Measurements from ENCODE around the gene CADM3. TPM values are rescaled to one million over a fixed set of nuclear protein-coding genes. Genes with fewer than 3 reads are reported as not detected.

CADM3 gene
- total and polyA plus RNA-seq, 12 donors: 0.81 to 4.3 (median 2.2) TPM

GRCh38 chr1:159218649-159219636 lies 47.5 kb downstream of the CADM3 start:
- no peak for ATAC-seq
- intact Hi-C loops (cut with DNase I): loop anchor here in 3 of 10 donors (10.0 kb wide), 3 partner anchors 576 to 676 kb away; no protein-coding TSS in a partner anchor
- H3K27ac ChIP-seq: no peak overlapping the region
- WGBS, 2 donors: 51 to 57% methylated on average over 14 of the region's 14 CpGs
- no peak overlapping the region for H3K4me3 ChIP-seq
- DNase-seq: no peak
- no peaks in the 10 kb centered on the region for H3K9me3 ChIP-seq
- no peak for TF ChIP-seq CTCF (IDR thresholded peaks at IDR 0.05)
- no peaks in the 10 kb centered on the region for H3K36me3 ChIP-seq
- H3K4me1 ChIP-seq: no peaks in the 10 kb centered on the region
- H3K27me3 ChIP-seq: peaks cover 0 to 34% (median 7%) of the 10 kb centered on the region in 7 donors

DNA sequence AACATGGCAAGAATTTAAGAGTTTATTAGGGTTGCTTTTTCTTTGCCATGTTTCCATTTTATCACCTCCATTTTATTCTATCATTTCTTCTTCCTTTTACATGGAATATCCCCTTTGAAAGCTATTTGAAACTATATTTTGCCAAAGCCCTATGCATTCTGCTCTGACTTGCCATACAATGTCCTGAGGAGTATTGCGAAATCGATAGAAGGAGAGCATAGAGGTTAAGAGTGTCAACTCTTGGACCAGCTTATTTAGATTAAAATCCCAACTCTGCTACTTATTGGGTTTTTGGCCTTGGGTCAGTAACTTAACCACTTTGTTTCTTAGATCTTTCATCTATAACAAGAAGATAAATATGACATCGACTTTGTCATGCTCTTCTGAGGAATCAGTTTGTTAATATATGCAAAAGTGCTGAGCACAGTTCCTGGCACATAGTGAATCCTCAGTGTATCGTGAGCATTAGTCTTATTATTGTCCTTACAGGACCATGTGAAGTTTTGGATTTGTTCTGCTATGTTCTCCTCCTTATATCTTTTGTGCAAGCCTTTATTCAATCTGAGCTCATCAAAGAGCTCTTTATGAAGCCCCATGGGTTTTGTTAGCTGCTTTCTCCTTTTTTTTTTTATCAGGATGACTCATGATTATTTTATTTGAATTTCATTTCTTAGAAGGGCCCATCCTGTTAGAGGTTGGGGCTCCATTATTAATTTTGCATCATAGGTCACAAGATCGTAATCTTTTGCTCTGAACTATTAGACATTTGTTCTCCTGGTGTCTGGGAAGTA lies 50.9 kb downstream of the CADM3 start:
- Histone ChIP-seq H3K9me3 (no peaks in the 10 kb centered on the region), H3K4me3 (no peak overlapping the region), H3K27me3 (peaks cover 0 to 25% (median 0%) of the 10 kb centered on the region in 7 donors), H3K36me3 (no peaks in the 10 kb centered on the region), H3K27ac (no peak overlapping the region), H3K4me1 (no peaks in the 10 kb centered on the region)
- DNase-seq (no peak), ATAC-seq (no peak)
- TF ChIP-seq CTCF (IDR thresholded peaks at IDR 0.05): no peak
- intact Hi-C loops (cut with DNase I): no loop called here
- 86 to 88% methylated on average over 5 of the region's 5 CpGs for WGBS, 2 donors

DNA sequence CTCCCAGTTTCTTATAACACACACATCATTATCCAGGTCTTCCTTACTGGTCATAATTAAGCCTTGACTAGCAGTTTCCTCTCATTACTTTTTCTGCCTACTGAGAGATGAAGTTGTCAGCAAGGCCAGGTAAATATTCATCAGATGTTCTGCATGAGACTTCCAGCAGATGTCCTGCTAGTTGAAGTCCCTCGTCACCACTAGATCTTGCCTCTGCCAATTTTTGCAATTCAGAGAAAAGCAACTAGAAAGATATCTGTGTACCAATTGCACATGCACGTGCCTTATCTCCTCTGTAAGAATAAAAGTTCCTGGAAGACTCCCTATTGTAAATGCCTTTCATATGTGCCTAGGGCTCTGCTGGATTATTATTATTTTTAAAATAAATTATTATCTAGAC lies 51.6 kb downstream of the CADM3 start:
- H3K27me3 ChIP-seq: peaks cover 0 to 25% (median 0%) of the 10 kb centered on the region in 7 donors
- no peaks in the 10 kb centered on the region for H3K4me1 ChIP-seq
- WGBS, 2 donors: 35 to 46% methylated on average over 2 of the region's 2 CpGs
- no peaks in the 10 kb centered on the region for H3K36me3 ChIP-seq
- TF ChIP-seq CTCF (IDR thresholded peaks at IDR 0.05): no peak
- no peaks in the 10 kb centered on the region for H3K9me3 ChIP-seq
- DNase-seq (no peak), ATAC-seq (no peak)
- H3K4me3 ChIP-seq: no peak overlapping the region
- no peak overlapping the region for H3K27ac ChIP-seq
- intact Hi-C loops (cut with DNase I): no loop called here

- 48 to 55% methylated on average over 2 of the region's 2 CpGs for WGBS, 2 donors
- H3K9me3 ChIP-seq: no peaks in the 10 kb centered on the region
- DNase-seq (no peak), ATAC-seq (no peak)
- H3K4me1 ChIP-seq: no peaks in the 10 kb centered on the region
- peaks cover 0 to 18% (median 0%) of the 10 kb centered on the region in 7 donors for H3K27me3 ChIP-seq
- H3K4me3 ChIP-seq: no peak overlapping the region
- no peaks in the 10 kb centered on the region for H3K36me3 ChIP-seq
- no peak overlapping the region for H3K27ac ChIP-seq
- no peak for TF ChIP-seq CTCF (IDR thresholded peaks at IDR 0.05)
- intact Hi-C loops (cut with DNase I): no loop called here
These were observed 57.1 kb downstream of the CADM3 start for GRCh38 chr1:159228554-159228953.

Measured in heart right ventricle (tissue), 16 donors.